ENCODE measurements around the gene HRH1. TPM values are rescaled to one million over a fixed set of nuclear protein-coding genes. Genes with fewer than 3 reads are reported as not detected.

Gene HRH1
- total RNA-seq, 1 donor from 2014 or later: 0.90 TPM

DNA sequence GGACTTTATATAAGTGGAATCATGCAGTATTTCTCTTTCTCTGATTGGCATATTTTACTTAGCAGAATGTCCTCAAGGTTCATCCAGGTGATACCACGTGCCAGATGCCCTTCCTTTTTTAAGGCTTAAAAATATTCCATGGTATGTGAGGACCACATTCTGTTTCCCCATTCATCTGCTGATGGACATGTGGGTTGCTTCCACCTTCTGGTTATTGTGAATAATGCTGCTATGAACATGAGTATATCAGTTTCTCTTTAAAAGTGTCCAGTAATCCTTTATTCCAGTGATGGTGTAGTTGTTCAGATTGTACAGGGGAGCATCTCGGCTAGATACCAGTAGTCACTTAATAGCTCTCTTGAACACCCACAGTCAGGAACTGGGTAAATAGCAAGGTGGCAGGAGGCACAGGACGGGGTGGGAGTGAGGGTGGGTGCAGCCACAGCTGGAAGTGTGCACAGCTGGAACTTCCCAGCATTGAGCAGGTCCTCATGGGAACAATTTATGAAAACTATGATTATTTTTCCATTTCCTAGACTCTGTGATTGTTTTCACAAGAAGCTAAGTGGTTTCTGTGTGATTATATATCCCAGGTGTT lies 67.6 kb downstream of the HRH1 start:
- Mint-ChIP-seq H3K36me3 (ENCODE audit: low read depth, unreplicated experiment) (no peaks in the 10 kb centered on the region), H3K4me3 (ENCODE audit: unreplicated experiment) (no peak overlapping the region), H3K9me3 (ENCODE audit: unreplicated experiment) (no peaks in the 10 kb centered on the region), H3K4me1 (ENCODE audit: unreplicated experiment) (peaks cover 8% of the 10 kb centered on the region), H3K27me3 (ENCODE audit: unreplicated experiment) (peaks cover 2% of the 10 kb centered on the region), H3K27ac (ENCODE audit: unreplicated experiment) (no peak overlapping the region)
- DNase-seq (ENCODE audit: low spot score): no peak
- TF ChIP-seq, protein P1, sequence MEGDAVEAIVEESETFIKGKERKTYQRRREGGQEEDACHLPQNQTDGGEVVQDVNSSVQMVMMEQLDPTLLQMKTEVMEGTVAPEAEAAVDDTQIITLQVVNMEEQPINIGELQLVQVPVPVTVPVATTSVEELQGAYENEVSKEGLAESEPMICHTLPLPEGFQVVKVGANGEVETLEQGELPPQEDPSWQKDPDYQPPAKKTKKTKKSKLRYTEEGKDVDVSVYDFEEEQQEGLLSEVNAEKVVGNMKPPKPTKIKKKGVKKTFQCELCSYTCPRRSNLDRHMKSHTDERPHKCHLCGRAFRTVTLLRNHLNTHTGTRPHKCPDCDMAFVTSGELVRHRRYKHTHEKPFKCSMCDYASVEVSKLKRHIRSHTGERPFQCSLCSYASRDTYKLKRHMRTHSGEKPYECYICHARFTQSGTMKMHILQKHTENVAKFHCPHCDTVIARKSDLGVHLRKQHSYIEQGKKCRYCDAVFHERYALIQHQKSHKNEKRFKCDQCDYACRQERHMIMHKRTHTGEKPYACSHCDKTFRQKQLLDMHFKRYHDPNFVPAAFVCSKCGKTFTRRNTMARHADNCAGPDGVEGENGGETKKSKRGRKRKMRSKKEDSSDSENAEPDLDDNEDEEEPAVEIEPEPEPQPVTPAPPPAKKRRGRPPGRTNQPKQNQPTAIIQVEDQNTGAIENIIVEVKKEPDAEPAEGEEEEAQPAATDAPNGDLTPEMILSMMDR (IDR thresholded peaks at IDR 0.05; ENCODE audit: unreplicated experiment): no peak

DNA sequence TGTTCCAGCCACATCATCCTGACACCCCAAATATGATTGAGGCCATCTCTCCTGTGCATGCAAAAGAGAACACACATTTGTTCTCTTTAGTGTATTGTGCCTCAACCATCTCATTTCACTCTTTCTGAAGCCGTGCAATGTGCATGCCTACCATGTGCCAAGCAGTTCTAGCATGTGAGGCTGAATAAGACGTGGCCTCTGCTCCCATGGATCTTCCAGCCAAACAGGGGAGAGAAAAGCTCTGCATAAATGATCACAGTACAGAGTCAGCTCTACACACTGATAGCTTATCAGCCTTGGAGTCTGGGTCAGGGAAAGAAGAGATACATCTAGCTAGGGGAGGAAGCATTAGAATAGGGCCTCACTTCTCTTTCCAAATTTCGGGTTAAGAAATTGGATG lies 69.7 kb downstream of the HRH1 start:
- no peak for DNase-seq (ENCODE audit: low spot score)
- Mint-ChIP-seq H3K4me3 (ENCODE audit: unreplicated experiment) (no peak overlapping the region), H3K36me3 (ENCODE audit: low read depth, unreplicated experiment) (no peaks in the 10 kb centered on the region), H3K27ac (ENCODE audit: unreplicated experiment) (no peak overlapping the region), H3K4me1 (ENCODE audit: unreplicated experiment) (peaks cover 9% of the 10 kb centered on the region), H3K9me3 (ENCODE audit: unreplicated experiment) (no peaks in the 10 kb centered on the region), H3K27me3 (ENCODE audit: unreplicated experiment) (peaks cover 2% of the 10 kb centered on the region)
- TF ChIP-seq, protein P1 (IDR thresholded peaks at IDR 0.05; ENCODE audit: unreplicated experiment): no peak

DNA sequence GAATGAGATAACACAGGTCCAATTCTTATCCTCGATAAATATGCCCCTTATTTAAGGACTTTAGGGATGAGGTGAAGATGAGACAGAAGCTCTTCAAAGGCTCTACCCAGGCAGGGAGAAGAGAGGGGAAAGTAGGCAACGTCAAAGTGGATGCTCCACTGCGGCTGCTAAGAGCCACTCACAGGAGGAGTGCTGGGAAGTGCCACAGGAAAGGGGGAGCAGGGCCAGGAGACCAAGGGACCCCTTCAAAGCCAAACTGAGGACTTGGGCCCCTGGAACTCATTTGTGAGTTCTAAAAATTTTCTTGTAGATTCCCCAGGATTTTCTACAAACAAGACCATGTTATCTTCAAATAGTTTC lies 70.6 kb downstream of the HRH1 start:
- H3K36me3 Mint-ChIP-seq (ENCODE audit: low read depth, unreplicated experiment): no peaks in the 10 kb centered on the region
- H3K27me3 Mint-ChIP-seq (ENCODE audit: unreplicated experiment): peaks cover 2% of the 10 kb centered on the region
- H3K4me1 Mint-ChIP-seq (ENCODE audit: unreplicated experiment): peaks cover 11% of the 10 kb centered on the region
- H3K4me3 Mint-ChIP-seq (ENCODE audit: unreplicated experiment): no peak overlapping the region
- no peaks in the 10 kb centered on the region for H3K9me3 Mint-ChIP-seq (ENCODE audit: unreplicated experiment)
- TF ChIP-seq, protein P1 (IDR thresholded peaks at IDR 0.05; ENCODE audit: unreplicated experiment): no peak
- DNase-seq (ENCODE audit: low spot score): no peak
- H3K27ac Mint-ChIP-seq (ENCODE audit: unreplicated experiment): no peak overlapping the region

DNA sequence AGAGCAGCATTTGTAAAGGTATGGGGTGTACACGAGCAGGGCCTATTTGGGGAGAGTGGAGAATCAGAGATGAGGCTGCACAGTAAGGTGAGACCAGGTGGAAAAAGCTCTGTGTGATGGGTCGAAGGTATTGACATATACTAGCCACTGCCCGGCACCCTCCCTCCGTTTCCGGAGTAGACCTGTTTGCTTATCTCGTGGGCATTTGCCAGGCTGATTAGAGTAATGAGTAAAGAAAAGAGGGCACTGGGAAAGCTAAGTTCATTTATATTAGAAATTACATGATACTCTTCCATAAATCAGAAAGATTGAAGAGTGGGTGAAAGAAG lies 71.7 kb downstream of the HRH1 start:
- no peaks in the 10 kb centered on the region for H3K9me3 Mint-ChIP-seq (ENCODE audit: unreplicated experiment)
- DNase-seq (ENCODE audit: low spot score): no peak
- TF ChIP-seq, protein P1 (IDR thresholded peaks at IDR 0.05; ENCODE audit: unreplicated experiment): no peak
- no peak overlapping the region for H3K27ac Mint-ChIP-seq (ENCODE audit: unreplicated experiment)
- peaks cover 11% of the 10 kb centered on the region for H3K4me1 Mint-ChIP-seq (ENCODE audit: unreplicated experiment)
- H3K36me3 Mint-ChIP-seq (ENCODE audit: low read depth, unreplicated experiment): no peaks in the 10 kb centered on the region
- no peak overlapping the region for H3K4me3 Mint-ChIP-seq (ENCODE audit: unreplicated experiment)
- H3K27me3 Mint-ChIP-seq (ENCODE audit: unreplicated experiment): peaks cover 2% of the 10 kb centered on the region

DNA sequence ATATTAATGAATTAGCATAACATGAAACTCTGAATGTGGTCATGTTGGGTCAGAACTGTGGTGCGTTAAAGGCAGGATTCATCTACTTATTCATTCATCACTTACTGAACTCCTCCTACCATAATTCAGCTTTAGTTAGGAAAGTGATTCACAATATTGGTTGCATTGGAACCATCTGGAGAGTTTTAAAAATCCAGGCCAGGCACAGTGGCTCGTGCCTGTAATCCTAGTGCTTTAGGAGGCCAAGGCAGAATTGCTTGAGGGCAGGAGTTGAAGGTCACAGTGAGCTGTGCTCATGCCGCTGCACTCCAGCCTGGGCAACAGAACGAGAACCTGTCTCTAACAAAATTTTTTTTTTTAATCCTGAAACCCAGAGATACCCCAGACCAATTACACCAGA lies 73.7 kb downstream of the HRH1 start:
- no peaks in the 10 kb centered on the region for H3K9me3 Mint-ChIP-seq (ENCODE audit: unreplicated experiment)
- H3K36me3 Mint-ChIP-seq (ENCODE audit: low read depth, unreplicated experiment): no peaks in the 10 kb centered on the region

More for the DNA sequence above, 73.7 kb downstream of the HRH1 start:
- TF ChIP-seq, protein P1 (IDR thresholded peaks at IDR 0.05; ENCODE audit: unreplicated experiment): no peak
- peaks cover 11% of the 10 kb centered on the region for H3K4me1 Mint-ChIP-seq (ENCODE audit: unreplicated experiment)
- H3K27me3 Mint-ChIP-seq (ENCODE audit: unreplicated experiment): peaks cover 2% of the 10 kb centered on the region
- DNase-seq (ENCODE audit: low spot score): no peak
- H3K27ac Mint-ChIP-seq (ENCODE audit: unreplicated experiment): no peak overlapping the region
- no peak overlapping the region for H3K4me3 Mint-ChIP-seq (ENCODE audit: unreplicated experiment)

Data from endothelial cell (in vitro differentiated cells).